RWPE2 (cell line): ENCODE data around the gene CNGA3.
A peak's percentile ranks its signal among the peaks of the same experiment; 100 is the strongest.

ENCODE experiments used
- ATAC-seq: fragments of 200-7000 bp; cut with Tn5 transposase; 3 replicates; pipeline ENCODE4 v1.9.1; 2021; ENCODE audit warnings: low read depth
- DNase-seq: peaks from one replicate; pipeline ENCODE4 v3.0.0-alpha.2; 2020; ENCODE audit warnings: low spot score
- H3K27ac ChIP-seq: fragments of 450-650 bp; 2 replicates; pipeline ENCODE4 v1.5.1; 2017; ENCODE audit warnings: mild to moderate bottlenecking; ENCODE audit not compliant: poor library complexity, severe bottlenecking
- H3K27me3 ChIP-seq: fragments of 250-450 bp; sonication (Bioruptor Pico); 2 replicates; pipeline ENCODE4 v1.5.1; 2021; ENCODE audit warnings: mild to moderate bottlenecking, moderate library complexity; ENCODE audit not compliant: insufficient read depth, poor library complexity, severe bottlenecking
- H3K36me3 ChIP-seq: fragments of 250-450 bp; sonication (Bioruptor Pico); 2 replicates; pipeline ENCODE4 v1.5.1; 2020; ENCODE audit warnings: low read depth, mild to moderate bottlenecking, moderate library complexity
- H3K4me1 ChIP-seq: fragments of 250-450 bp; sonication (Bioruptor Pico); 2 replicates; pipeline ENCODE4 v1.5.1; 2021; ENCODE audit warnings: mild to moderate bottlenecking, moderate library complexity; ENCODE audit not compliant: insufficient read depth, poor library complexity, severe bottlenecking
- H3K4me3 ChIP-seq: fragments of 250-450 bp; sonication (Bioruptor Pico); 2 replicates; pipeline ENCODE4 v1.5.1; 2021; ENCODE audit warnings: mild to moderate bottlenecking, moderate library complexity; ENCODE audit not compliant: severe bottlenecking
- H3K9me3 ChIP-seq: fragments of 250-450 bp; sonication (Bioruptor Pico); 2 replicates; pipeline ENCODE4 v1.5.1; 2021; ENCODE audit warnings: mild to moderate bottlenecking, moderate library complexity; ENCODE audit not compliant: severe bottlenecking
- TF ChIP-seq, protein P1 (sequence below): fragments of 450-650 bp; IDR thresholded peaks from one replicate; pipeline ENCODE4 v1.5.1; 2017; ENCODE audit warnings: mild to moderate bottlenecking, moderate library complexity; ENCODE audit not compliant: poor library complexity, severe bottlenecking

CNGA3 gene

DNA sequence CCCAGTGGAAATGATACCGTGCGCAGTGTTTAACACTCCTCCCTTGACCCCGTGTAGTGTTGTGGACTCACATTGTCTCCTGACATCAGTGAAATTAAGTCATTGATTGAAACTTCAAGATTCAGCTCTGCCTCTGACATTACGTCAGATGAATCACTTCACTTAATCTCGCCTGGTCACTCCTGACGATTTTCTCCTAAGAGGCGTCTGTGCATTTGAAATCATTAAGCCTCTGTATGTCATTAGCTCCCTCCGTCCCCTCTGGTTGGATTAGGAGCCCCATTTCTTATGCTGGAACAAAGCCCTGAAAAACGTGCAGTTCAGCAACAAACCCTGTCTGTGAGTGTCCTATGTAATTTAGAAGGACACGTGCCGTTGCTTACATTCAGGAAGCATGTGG is 36.7 kb upstream of the CNGA3 start:
- Histone ChIP-seq H3K27me3 (peaks cover 3% of the 10 kb centered on the region), H3K4me1 (no peaks in the 10 kb centered on the region), H3K4me3 (no peak overlapping the region), H3K9me3 (no peaks in the 10 kb centered on the region), H3K27ac (no peak overlapping the region), H3K36me3 (no peaks in the 10 kb centered on the region)
- DNase-seq (no peak), ATAC-seq (no peak)
- TF ChIP-seq, protein P1, sequence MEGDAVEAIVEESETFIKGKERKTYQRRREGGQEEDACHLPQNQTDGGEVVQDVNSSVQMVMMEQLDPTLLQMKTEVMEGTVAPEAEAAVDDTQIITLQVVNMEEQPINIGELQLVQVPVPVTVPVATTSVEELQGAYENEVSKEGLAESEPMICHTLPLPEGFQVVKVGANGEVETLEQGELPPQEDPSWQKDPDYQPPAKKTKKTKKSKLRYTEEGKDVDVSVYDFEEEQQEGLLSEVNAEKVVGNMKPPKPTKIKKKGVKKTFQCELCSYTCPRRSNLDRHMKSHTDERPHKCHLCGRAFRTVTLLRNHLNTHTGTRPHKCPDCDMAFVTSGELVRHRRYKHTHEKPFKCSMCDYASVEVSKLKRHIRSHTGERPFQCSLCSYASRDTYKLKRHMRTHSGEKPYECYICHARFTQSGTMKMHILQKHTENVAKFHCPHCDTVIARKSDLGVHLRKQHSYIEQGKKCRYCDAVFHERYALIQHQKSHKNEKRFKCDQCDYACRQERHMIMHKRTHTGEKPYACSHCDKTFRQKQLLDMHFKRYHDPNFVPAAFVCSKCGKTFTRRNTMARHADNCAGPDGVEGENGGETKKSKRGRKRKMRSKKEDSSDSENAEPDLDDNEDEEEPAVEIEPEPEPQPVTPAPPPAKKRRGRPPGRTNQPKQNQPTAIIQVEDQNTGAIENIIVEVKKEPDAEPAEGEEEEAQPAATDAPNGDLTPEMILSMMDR, result no peak

DNA sequence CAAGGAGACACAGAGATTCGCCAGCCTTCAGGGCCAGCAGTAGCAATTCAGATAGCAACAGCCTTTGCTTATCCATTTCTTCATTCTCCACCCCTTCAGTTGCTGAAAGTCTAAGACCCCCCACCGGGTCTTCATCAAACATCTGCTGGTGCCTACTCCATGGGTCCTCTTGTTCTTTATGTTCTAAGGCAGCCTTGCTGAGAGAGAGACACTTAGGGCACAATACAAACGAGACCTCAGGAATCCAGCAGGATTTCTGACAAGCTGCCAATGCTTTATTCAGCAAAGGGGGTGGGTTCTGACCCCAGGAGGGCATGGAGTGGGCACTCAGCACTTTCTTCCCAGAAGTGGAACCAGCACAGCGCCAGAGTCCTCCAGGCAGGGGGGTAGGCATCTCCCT is 36.2 kb upstream of the CNGA3 start:
- Histone ChIP-seq H3K27me3 (peaks cover 3% of the 10 kb centered on the region), H3K36me3 (no peaks in the 10 kb centered on the region), H3K27ac (no peak overlapping the region), H3K4me3 (no peak overlapping the region), H3K9me3 (no peaks in the 10 kb centered on the region), H3K4me1 (no peaks in the 10 kb centered on the region)
- TF ChIP-seq, protein P1, result no peak
- no peak for ATAC-seq
- no peak for DNase-seq

DNA sequence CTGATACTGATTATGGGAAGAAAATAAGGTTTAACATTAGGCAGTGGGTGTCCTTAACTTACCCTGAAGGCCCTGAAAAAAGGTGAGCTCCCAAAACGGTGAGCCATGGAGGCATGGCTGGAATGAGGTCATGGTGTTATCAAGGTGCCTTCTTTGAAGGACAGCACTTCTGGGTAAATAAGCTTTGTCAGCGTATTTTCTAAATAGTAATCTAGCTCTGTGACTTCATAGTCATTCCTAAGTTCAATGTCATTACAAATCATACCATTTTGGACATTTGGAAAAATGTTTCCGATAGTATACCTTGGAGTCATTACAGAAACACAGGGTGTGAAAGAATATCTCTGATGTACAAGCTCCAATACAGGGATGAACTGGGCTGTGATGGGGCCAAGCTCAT is 35.2 kb upstream of the CNGA3 start:
- no peak overlapping the region for H3K27ac ChIP-seq
- no peaks in the 10 kb centered on the region for H3K4me1 ChIP-seq
- TF ChIP-seq, protein P1, result no peak
- no peak overlapping the region for H3K4me3 ChIP-seq
- H3K9me3 ChIP-seq, result no peaks in the 10 kb centered on the region
- ATAC-seq, result no peak
- no peaks in the 10 kb centered on the region for H3K36me3 ChIP-seq
- peaks cover 3% of the 10 kb centered on the region for H3K27me3 ChIP-seq
- no peak for DNase-seq

GRCh38 chr2:98311771-98312545 is 34.3 kb upstream of the CNGA3 start:
- Histone ChIP-seq H3K27me3 (peaks cover 1% of the 10 kb centered on the region), H3K36me3 (no peaks in the 10 kb centered on the region), H3K9me3 (no peaks in the 10 kb centered on the region), H3K4me1 (no peaks in the 10 kb centered on the region), H3K27ac (no peak overlapping the region), H3K4me3 (no peak overlapping the region)
- DNase-seq (no peak), ATAC-seq (no peak)
- TF ChIP-seq, protein P1, result peak; percentile 20
